ENCODE results near the gene GRK4.
"Not testable (repeated sequence)": the region's sequence is repeated elsewhere in the genome, so short reads cannot be mapped to it uniquely, and the experiment has no call there.

The GRK4 gene

GRCh38 chr4:2916696-2917095 is 46.7 kb upstream of the GRK4 start:
- H3K4me3 ChIP-seq (ENCODE audit: low read length in 2 of 2); H3K23ac ChIP-seq (ENCODE audit: low read depth, low read length, poor library complexity); H3K4ac ChIP-seq (ENCODE audit: low read length); DNase-seq (ENCODE audit: low spot score); H2BK120ac ChIP-seq (ENCODE audit: low read depth, low read length); H3K18ac ChIP-seq (ENCODE audit: low read length); H3K27ac ChIP-seq (replicated peaks; ENCODE audit: low read length); H2BK12ac ChIP-seq (ENCODE audit: low read length); H2AFZ ChIP-seq (ENCODE audit: low read length); H3K79me1 ChIP-seq (ENCODE audit: low read depth, low read length); H4K91ac ChIP-seq (ENCODE audit: low read depth, low read length, poor library complexity); H3K9ac ChIP-seq (ENCODE audit: low read depth, low read length, poor library complexity); H3K4me2 ChIP-seq (ENCODE audit: insufficient read depth, low read length, poor library complexity, severe bottlenecking); H3K4me1 ChIP-seq (ENCODE audit: control insufficient read depth in 2 of 2, insufficient read depth in 1 of 2, low read depth in 1 of 2, low read length in 2 of 2); H2BK15ac ChIP-seq (ENCODE audit: low read length); H4K8ac ChIP-seq (ENCODE audit: low read depth, low read length); H2BK5ac ChIP-seq (ENCODE audit: low read length); H2AK5ac ChIP-seq (ENCODE audit: low read depth, low read length); H3K14ac ChIP-seq (ENCODE audit: low read length); H3K27me3 ChIP-seq (ENCODE audit: control insufficient read depth in 3 of 3, insufficient read depth in 3 of 3, low read depth in 1 of 3, low read length in 3 of 3): not testable (repeated sequence)
- peaks cover 23 to 64% of the 10 kb centered on the region in 2 donors for H3K36me3 ChIP-seq (replicated peaks in 1 of 2; ENCODE audit: control insufficient read depth in 2 of 2, insufficient read depth in 2 of 2, low read length in 2 of 2)
- WGBS, 2 donors (ENCODE audit: extremely low coverage in 2 of 2, insufficient read length in 2 of 2, insufficient replicate concordance in 1 of 2): no CpG with 5 or more reads among the region's 2 CpGs
- H3K9me3 ChIP-seq (replicated peaks in 1 of 2; ENCODE audit: control insufficient read depth in 2 of 2, insufficient read depth in 1 of 2, low read depth in 1 of 2, low read length in 2 of 2): peaks cover 2 to 12% of the 10 kb centered on the region in 2 donors

- H3K27ac ChIP-seq (replicated peaks; ENCODE audit: low read length); H3K4me3 ChIP-seq (ENCODE audit: low read length in 2 of 2); H3K9ac ChIP-seq (ENCODE audit: low read depth, low read length, poor library complexity); H3K79me1 ChIP-seq (ENCODE audit: low read depth, low read length); H3K4ac ChIP-seq (ENCODE audit: low read length); H3K4me1 ChIP-seq (ENCODE audit: control insufficient read depth in 2 of 2, insufficient read depth in 1 of 2, low read depth in 1 of 2, low read length in 2 of 2); H3K27me3 ChIP-seq (ENCODE audit: control insufficient read depth in 3 of 3, insufficient read depth in 3 of 3, low read depth in 1 of 3, low read length in 3 of 3); H3K4me2 ChIP-seq (ENCODE audit: insufficient read depth, low read length, poor library complexity, severe bottlenecking); H3K14ac ChIP-seq (ENCODE audit: low read length); H2BK5ac ChIP-seq (ENCODE audit: low read length); H4K8ac ChIP-seq (ENCODE audit: low read depth, low read length); H3K18ac ChIP-seq (ENCODE audit: low read length); H2BK12ac ChIP-seq (ENCODE audit: low read length); DNase-seq (ENCODE audit: low spot score); H2BK15ac ChIP-seq (ENCODE audit: low read length); H2AFZ ChIP-seq (ENCODE audit: low read length); H2AK5ac ChIP-seq (ENCODE audit: low read depth, low read length); H2BK120ac ChIP-seq (ENCODE audit: low read depth, low read length); H3K23ac ChIP-seq (ENCODE audit: low read depth, low read length, poor library complexity); H4K91ac ChIP-seq (ENCODE audit: low read depth, low read length, poor library complexity): not testable (repeated sequence)
- peaks cover 18 to 57% of the 10 kb centered on the region in 2 donors for H3K36me3 ChIP-seq (replicated peaks in 1 of 2; ENCODE audit: control insufficient read depth in 2 of 2, insufficient read depth in 2 of 2, low read length in 2 of 2)
- WGBS, 2 donors (ENCODE audit: extremely low coverage in 2 of 2, insufficient read length in 2 of 2, insufficient replicate concordance in 1 of 2): no CpG with 5 or more reads among the region's 2 CpGs
- peaks cover 2 to 12% of the 10 kb centered on the region in 2 donors for H3K9me3 ChIP-seq (replicated peaks in 1 of 2; ENCODE audit: control insufficient read depth in 2 of 2, insufficient read depth in 1 of 2, low read depth in 1 of 2, low read length in 2 of 2)
Measured at GRCh38 chr4:2918300-2918699, 45.1 kb upstream of the GRK4 start.

GRCh38 chr4:2918714-2919113 is 44.7 kb upstream of the GRK4 start:
- not testable (repeated sequence) for H3K27me3 ChIP-seq (ENCODE audit: control insufficient read depth in 3 of 3, insufficient read depth in 3 of 3, low read depth in 1 of 3, low read length in 3 of 3); H3K79me1 ChIP-seq (ENCODE audit: low read depth, low read length); H3K18ac ChIP-seq (ENCODE audit: low read length); H2AFZ ChIP-seq (ENCODE audit: low read length); H2BK120ac ChIP-seq (ENCODE audit: low read depth, low read length); H3K4ac ChIP-seq (ENCODE audit: low read length); H2BK15ac ChIP-seq (ENCODE audit: low read length); H2BK12ac ChIP-seq (ENCODE audit: low read length); H3K4me1 ChIP-seq (ENCODE audit: control insufficient read depth in 2 of 2, insufficient read depth in 1 of 2, low read depth in 1 of 2, low read length in 2 of 2); DNase-seq (ENCODE audit: low spot score); H4K91ac ChIP-seq (ENCODE audit: low read depth, low read length, poor library complexity); H3K27ac ChIP-seq (replicated peaks; ENCODE audit: low read length); H3K23ac ChIP-seq (ENCODE audit: low read depth, low read length, poor library complexity); H3K9ac ChIP-seq (ENCODE audit: low read depth, low read length, poor library complexity); H3K4me3 ChIP-seq (ENCODE audit: low read length in 2 of 2); H3K14ac ChIP-seq (ENCODE audit: low read length); H2BK5ac ChIP-seq (ENCODE audit: low read length); H4K8ac ChIP-seq (ENCODE audit: low read depth, low read length); H2AK5ac ChIP-seq (ENCODE audit: low read depth, low read length); H3K4me2 ChIP-seq (ENCODE audit: insufficient read depth, low read length, poor library complexity, severe bottlenecking)
- Histone ChIP-seq H3K36me3 (replicated peaks in 1 of 2; ENCODE audit: control insufficient read depth in 2 of 2, insufficient read depth in 2 of 2, low read length in 2 of 2) (peaks cover 18 to 57% of the 10 kb centered on the region in 2 donors), H3K9me3 (replicated peaks in 1 of 2; ENCODE audit: control insufficient read depth in 2 of 2, insufficient read depth in 1 of 2, low read depth in 1 of 2, low read length in 2 of 2) (peaks cover 2 to 12% of the 10 kb centered on the region in 2 donors)
- no CpG with 5 or more reads among the region's 8 CpGs for WGBS, 2 donors (ENCODE audit: extremely low coverage in 2 of 2, insufficient read length in 2 of 2, insufficient replicate concordance in 1 of 2)

- not testable (repeated sequence) for H3K14ac ChIP-seq (ENCODE audit: low read length); H3K9ac ChIP-seq (ENCODE audit: low read depth, low read length, poor library complexity); H2BK120ac ChIP-seq (ENCODE audit: low read depth, low read length); DNase-seq (ENCODE audit: low spot score); H3K27me3 ChIP-seq (ENCODE audit: control insufficient read depth in 3 of 3, insufficient read depth in 3 of 3, low read depth in 1 of 3, low read length in 3 of 3); H2BK12ac ChIP-seq (ENCODE audit: low read length); H3K79me1 ChIP-seq (ENCODE audit: low read depth, low read length); H2AFZ ChIP-seq (ENCODE audit: low read length); H4K91ac ChIP-seq (ENCODE audit: low read depth, low read length, poor library complexity); H3K4me1 ChIP-seq (ENCODE audit: control insufficient read depth in 2 of 2, insufficient read depth in 1 of 2, low read depth in 1 of 2, low read length in 2 of 2); H2BK15ac ChIP-seq (ENCODE audit: low read length); H3K27ac ChIP-seq (replicated peaks; ENCODE audit: low read length); H4K8ac ChIP-seq (ENCODE audit: low read depth, low read length); H3K4ac ChIP-seq (ENCODE audit: low read length); H3K4me3 ChIP-seq (ENCODE audit: low read length in 2 of 2); H2BK5ac ChIP-seq (ENCODE audit: low read length); H3K4me2 ChIP-seq (ENCODE audit: insufficient read depth, low read length, poor library complexity, severe bottlenecking); H2AK5ac ChIP-seq (ENCODE audit: low read depth, low read length); H3K9me3 ChIP-seq (replicated peaks in 1 of 2; ENCODE audit: control insufficient read depth in 2 of 2, insufficient read depth in 1 of 2, low read depth in 1 of 2, low read length in 2 of 2); H3K23ac ChIP-seq (ENCODE audit: low read depth, low read length, poor library complexity)
- Histone ChIP-seq H3K18ac (ENCODE audit: low read length) (peak overlapping the region; percentile 8), H3K36me3 (replicated peaks in 1 of 2; ENCODE audit: control insufficient read depth in 2 of 2, insufficient read depth in 2 of 2, low read length in 2 of 2) (peaks cover 26 to 62% of the 10 kb centered on the region in 2 donors)
- WGBS, 2 donors (ENCODE audit: extremely low coverage in 2 of 2, insufficient read length in 2 of 2, insufficient replicate concordance in 1 of 2): no CpG with 5 or more reads among the region's 7 CpGs
Measured at GRCh38 chr4:2922453-2923101, 40.8 kb upstream of the GRK4 start.
